Ovary (tissue), 3 donors: ENCODE measurements around the gene MIA.

Experiments used
- CTCF ChIP-seq, 3 donors: fragments of 450-650 bp in 2 of 3; fragments of 200-600 bp in 1 of 3; IDR thresholded peaks; one replicate each; pipeline versions ENCODE4 v1.5.1 to v1.8.0; 2016 to 2022; ENCODE audit warnings: antibody characterized with exemption in 3 of 3, mild to moderate bottlenecking in 1 of 3
- POLR2A ChIP-seq: fragments of 450-650 bp; IDR thresholded peaks from one replicate; pipeline ENCODE4 v1.6.1; 2017; ENCODE audit warnings: antibody characterized with exemption, mild to moderate bottlenecking, moderate library complexity
- donor health status: DM: no; HTN: no; CAD: no.

GRCh38 chr19:40744554-40745401 is 30.5 kb upstream of the MIA start:
- TF ChIP-seq CTCF (IDR thresholded peaks at IDR 0.05) (no peak), POLR2A (no peak)
